HFFc6 (cell line): ENCODE data around the gene ATG16L2. TPM values are rescaled to one million over a fixed set of nuclear protein-coding genes. Genes with fewer than 3 reads are reported as not detected.
A peak's percentile ranks its signal among the peaks of the same experiment; 100 is the strongest.

Source experiments
- DNase-seq: peaks from one replicate; pipeline ENCODE4 v3.0.0-alpha.2; 2018
- H3K27ac Mint-ChIP-seq: 2 replicates; pipeline ENCODE4 v1.8.0; 2020; ENCODE audit warnings: mild to moderate bottlenecking, mixed read lengths
- H3K27me3 Mint-ChIP-seq: 2 replicates; pipeline ENCODE4 v1.8.0; 2021; ENCODE audit warnings: mild to moderate bottlenecking, moderate library complexity, mixed read lengths; ENCODE audit not compliant: insufficient read depth
- H3K36me3 Mint-ChIP-seq: 2 replicates; pipeline ENCODE4 v1.8.0; 2021; ENCODE audit warnings: low read depth, mixed read lengths
- H3K4me1 Mint-ChIP-seq: 2 replicates; pipeline ENCODE4 v1.8.0; 2020; ENCODE audit warnings: low read depth, mixed read lengths
- H3K4me3 Mint-ChIP-seq: 2 replicates; pipeline ENCODE4 v1.8.0; 2020; ENCODE audit warnings: mild to moderate bottlenecking, moderate library complexity, mixed read lengths
- H3K9me3 Mint-ChIP-seq: 2 replicates; pipeline ENCODE4 v1.8.0; 2020; ENCODE audit warnings: mild to moderate bottlenecking, mixed read lengths
- CTCF ChIP-seq: fragments of 200-600 bp; sonication (generic); IDR thresholded peaks from 2 replicates; pipeline ENCODE4 v1.5.0; 2021; ENCODE audit warnings: antibody characterized with exemption, mild to moderate bottlenecking
- total RNA-seq, 6 experiments: library from RNA; stranded (reverse); fragmentation: NEBNext Ultra II Directional; extraction: Animal tissue kit (Norgen Biotek cat#: 25700); gene quantifications; 2 replicates in 1 of 6; 3 replicates in 5 of 6; pipeline ENCODE4 v1.2.3, GENCODE V29; 2021

ATG16L2 gene
- total RNA-seq, 6 experiments from 2014 or later: 5.4 to 9.5 (median 7.6) TPM

- Mint-ChIP-seq H3K9me3 (no peaks in the 10 kb centered on the region), H3K27me3 (peaks cover 2% of the 10 kb centered on the region; the same call in 1 of the 2 replicates), H3K4me1 (peaks cover 44% of the 10 kb centered on the region), H3K4me3 (no peak overlapping the region), H3K36me3 (peaks cover 53% of the 10 kb centered on the region), H3K27ac (peak overlapping the region; percentile 78; the same call in 1 of the 2 replicates)
- TF ChIP-seq CTCF: no peak
- no peak for DNase-seq
Observed at GRCh38 chr11:72841397-72841796, 27.2 kb downstream of the ATG16L2 start.

GRCh38 chr11:72842126-72842525 lies 27.9 kb downstream of the ATG16L2 start:
- no peaks in the 10 kb centered on the region for H3K9me3 Mint-ChIP-seq
- no peak for DNase-seq
- H3K27me3 Mint-ChIP-seq: peaks cover 2% of the 10 kb centered on the region; the same call in 1 of the 2 replicates
- peaks cover 53% of the 10 kb centered on the region for H3K36me3 Mint-ChIP-seq
- H3K4me1 Mint-ChIP-seq: peaks cover 44% of the 10 kb centered on the region
- peak overlapping the region; percentile 78; the same call in 1 of the 2 replicates for H3K27ac Mint-ChIP-seq
- H3K4me3 Mint-ChIP-seq: no peak overlapping the region
- TF ChIP-seq CTCF: no peak

GRCh38 chr11:72842653-72843330 lies 28.6 kb downstream of the ATG16L2 start:
- no peak for DNase-seq
- Mint-ChIP-seq H3K4me3 (no peak overlapping the region), H3K27ac (no peak overlapping the region), H3K9me3 (no peaks in the 10 kb centered on the region), H3K36me3 (peaks cover 53% of the 10 kb centered on the region), H3K4me1 (peaks cover 44% of the 10 kb centered on the region), H3K27me3 (peaks cover 2% of the 10 kb centered on the region; the same call in 1 of the 2 replicates)
- TF ChIP-seq CTCF: no peak

GRCh38 chr11:72844356-72844755 lies 30.1 kb downstream of the ATG16L2 start:
- H3K4me1 Mint-ChIP-seq: peaks cover 28% of the 10 kb centered on the region

GRCh38 chr11:72848846-72849466 lies 34.7 kb downstream of the ATG16L2 start:
- Mint-ChIP-seq H3K4me3 (no peak overlapping the region), H3K36me3 (peaks cover 11% of the 10 kb centered on the region), H3K27ac (no peak overlapping the region), H3K9me3 (no peaks in the 10 kb centered on the region), H3K27me3 (no peaks in the 10 kb centered on the region), H3K4me1 (peaks cover 9% of the 10 kb centered on the region; the same call in 1 of the 2 replicates)
- peak; percentile 75 for TF ChIP-seq CTCF
- DNase-seq: peak; percentile 18

More at GRCh38 chr11:72844356-72844755, 30.1 kb downstream of the ATG16L2 start:
- no peak for DNase-seq
- Mint-ChIP-seq H3K4me3 (no peak overlapping the region), H3K9me3 (no peaks in the 10 kb centered on the region), H3K27me3 (peaks cover 2% of the 10 kb centered on the region; the same call in 1 of the 2 replicates), H3K27ac (peak overlapping the region; percentile 28), H3K36me3 (peaks cover 46% of the 10 kb centered on the region)
- no peak for TF ChIP-seq CTCF
